ENCODE results near the gene CHRM4.
"Not testable (repeated sequence)": the region's sequence is repeated elsewhere in the genome, so short reads cannot be mapped to it uniquely, and the experiment has no call there.

The CHRM4 gene

GRCh38 chr11:46381819-46382645 is 9.5 kb downstream of the CHRM4 start:
- no peak for DNase-seq

- no peak for DNase-seq
These were observed 10.3 kb downstream of the CHRM4 start, which contains the start of gene MDK for GRCh38 chr11:46381048-46381818. Gene MDK (plus strand): TSS chr11:46381669. CDS start chr11:46382058, 389 bp downstream.

GRCh38 chr11:46380340-46381047 is 11.1 kb downstream of the CHRM4 start:
- DNase-seq: peak; percentile 61 to 65

GRCh38 chr11:46379482-46380293 is 11.9 kb downstream of the CHRM4 start:
- not testable (repeated sequence) for DNase-seq

- DNase-seq: no peak
These were observed 12.6 kb downstream of the CHRM4 start for GRCh38 chr11:46378811-46379481.

GRCh38 chr11:46378296-46378695 is 13.3 kb downstream of the CHRM4 start:
- no peak for DNase-seq

- no peak for DNase-seq
These were observed 13.7 kb downstream of the CHRM4 start for GRCh38 chr11:46377831-46378230.

- no peak for DNase-seq
These were observed 14.3 kb downstream of the CHRM4 start for GRCh38 chr11:46377290-46377689.

- no peak for DNase-seq
These were observed 15.1 kb downstream of the CHRM4 start for GRCh38 chr11:46376258-46377050.

- no peak for DNase-seq
These were observed 16.0 kb downstream of the CHRM4 start for GRCh38 chr11:46375392-46376101.

GRCh38 chr11:46374815-46375214 is 16.8 kb downstream of the CHRM4 start:
- DNase-seq: no peak

- no peak for DNase-seq
These were observed 17.5 kb downstream of the CHRM4 start for GRCh38 chr11:46373787-46374740.

- not testable (repeated sequence) for DNase-seq
These were observed 19.1 kb downstream of the CHRM4 start for GRCh38 chr11:46372501-46372900.

GRCh38 chr11:46372086-46372485 is 19.5 kb downstream of the CHRM4 start:
- no peak for DNase-seq

- not testable (repeated sequence) for DNase-seq
These were observed 20.3 kb downstream of the CHRM4 start for GRCh38 chr11:46371262-46371661.

GRCh38 chr11:46370253-46370652 is 21.3 kb downstream of the CHRM4 start:
- no peak for DNase-seq

GRCh38 chr11:46369458-46370152 is 22.0 kb downstream of the CHRM4 start:
- peak; percentile 47 to 57 for DNase-seq

GRCh38 chr11:46367916-46368267 is 23.7 kb downstream of the CHRM4 start:
- DNase-seq: no peak
